Keratinocyte (primary cell): ENCODE results near the gene ITPR1. TPM values are rescaled to one million over a fixed set of nuclear protein-coding genes. Genes with fewer than 3 reads are reported as not detected.

Source experiments
- DNase-seq: peaks from one replicate; pipeline ENCODE4 v3.0.0-alpha.2; 2011; ENCODE audit warnings: low read depth, missing footprints, low spot score
- FAIRE-seq: peaks from 2 replicates; lab custom pipeline; 2011; peaks lifted over from hg19 to GRCh38; lab: Jason Lieb, UNC
- H2AFZ ChIP-seq: 2 replicates; pipeline ENCODE4 v1.6.0; 2012; ENCODE audit warnings: low read length, control low read depth, inconsistent platforms; ENCODE audit not compliant: control insufficient read depth
- H3K27ac ChIP-seq: 2 replicates; pipeline ENCODE4 v1.5.1; 2011; ENCODE audit warnings: low read length; ENCODE audit not compliant: control insufficient read depth, insufficient read depth
- H3K27me3 ChIP-seq: 3 replicates; pipeline ENCODE4 v1.6.0; 2011; ENCODE audit warnings: low read length; ENCODE audit not compliant: control insufficient read depth, insufficient read depth; ENCODE audit errors: extremely low read depth
- H3K36me3 ChIP-seq, 2 experiments: 2 replicates in 1 of 2; 3 replicates in 1 of 2; pipeline ENCODE4 v1.5.1; 2011; ENCODE audit warnings: low read length in 2 of 2, mild to moderate bottlenecking in 1 of 2; ENCODE audit not compliant: control insufficient read depth in 2 of 2, insufficient read depth in 2 of 2; ENCODE audit errors: extremely low read depth in 1 of 2
- H3K4me1 ChIP-seq: 3 replicates; pipeline ENCODE4 v1.5.1; 2011; ENCODE audit warnings: low read length; ENCODE audit not compliant: control insufficient read depth, insufficient read depth; ENCODE audit errors: extremely low read depth
- H3K4me2 ChIP-seq: 3 replicates; pipeline ENCODE4 v1.6.0; 2011; ENCODE audit warnings: low read depth, low read length; ENCODE audit not compliant: control insufficient read depth, insufficient read depth; ENCODE audit errors: extremely low read depth
- H3K4me3 ChIP-seq, 3 experiments: fragments of 200-600 bp in 1 of 3; sonication (generic) in 1 of 3; 2 replicates in 2 of 3; 3 replicates in 1 of 3; pipeline ENCODE4 v1.5.1; 2011 to 2016; ENCODE audit warnings: low read length in 3 of 3, mild to moderate bottlenecking in 3 of 3, control low read depth in 2 of 3, inconsistent platforms in 1 of 3, low read depth in 1 of 3, mixed read lengths in 1 of 3, mixed run types in 1 of 3, moderate library complexity in 1 of 3; ENCODE audit not compliant: control insufficient read depth in 2 of 3, insufficient read depth in 2 of 3; ENCODE audit errors: extremely low read depth in 1 of 3
- H3K79me2 ChIP-seq: 2 replicates; pipeline ENCODE4 v1.6.0; 2012; ENCODE audit warnings: low read length; ENCODE audit not compliant: control insufficient read depth, insufficient read depth
- H3K9ac ChIP-seq: 3 replicates; pipeline ENCODE4 v1.6.0; 2011; ENCODE audit warnings: low read length; ENCODE audit not compliant: control insufficient read depth, insufficient read depth; ENCODE audit errors: extremely low read depth
- H3K9me1 ChIP-seq: 3 replicates; pipeline ENCODE4 v1.6.0; 2011; ENCODE audit warnings: low read length; ENCODE audit not compliant: control insufficient read depth, insufficient read depth; ENCODE audit errors: extremely low read depth
- H3K9me3 ChIP-seq: 2 replicates; pipeline ENCODE4 v1.5.1; 2012; ENCODE audit warnings: low read depth, low read length; ENCODE audit not compliant: control insufficient read depth
- H4K20me1 ChIP-seq: 3 replicates; pipeline ENCODE4 v1.6.0; 2011; ENCODE audit warnings: low read length; ENCODE audit not compliant: control insufficient read depth, insufficient read depth; ENCODE audit errors: extremely low read depth
- EZH2 ChIP-seq: IDR thresholded peaks from one replicate; pipeline ENCODE4 v1.6.1; 2012; ENCODE audit warnings: inconsistent platforms, mild to moderate bottlenecking, low read length, moderate library complexity
- dilution Hi-C: fragments of 300-500 bp; cut with MboI; formaldehyde crosslinking; loops from one replicate; pipeline ENCODE4 v1.7.0; 2020; ENCODE audit warnings: low sequenced_read_pairs; ENCODE audit not compliant: extremely low pct_ligation_motif_present
- polyA plus RNA-seq, 5 experiments: library from polyadenylated mRNA; depleted of rRNA in 3 of 5; stranded (reverse) in 3 of 5; stranded (forward) in 1 of 5; unstranded in 1 of 5; fragments of >200 nt; gene quantifications; 1 replicate in 1 of 5; 2 replicates in 3 of 5; 3 replicates in 1 of 5; pipeline versions ENCODE4 v1.2.1 to v1.2.3, GENCODE V29; 2011 to 2012; ENCODE audit warnings: missing spikeins in 2 of 5, low read depth in 1 of 5, low replicate concordance in 1 of 5
- TF ChIP-seq, protein P1 (sequence below), 3 experiments: IDR thresholded peaks in 1 of 3; conservative IDR thresholded peaks in 1 of 3; optimal IDR thresholded peaks in 1 of 3; 2 replicates in 2 of 3; 3 replicates in 1 of 3; pipeline versions ENCODE3 to v1.5.1; 2011; ENCODE audit warnings: low read length in 3 of 3, mild to moderate bottlenecking in 3 of 3, moderate library complexity in 2 of 3, control low read depth in 1 of 3, inconsistent platforms in 1 of 3; ENCODE audit not compliant: insufficient read depth in 2 of 3; ENCODE audit errors: extremely low read depth in 1 of 3

Gene ITPR1
- polyA plus RNA-seq, 1 donor (not counting 4 experiments of a cell fraction or from before 2014, with no cell fraction given): 3.5 TPM

DNA sequence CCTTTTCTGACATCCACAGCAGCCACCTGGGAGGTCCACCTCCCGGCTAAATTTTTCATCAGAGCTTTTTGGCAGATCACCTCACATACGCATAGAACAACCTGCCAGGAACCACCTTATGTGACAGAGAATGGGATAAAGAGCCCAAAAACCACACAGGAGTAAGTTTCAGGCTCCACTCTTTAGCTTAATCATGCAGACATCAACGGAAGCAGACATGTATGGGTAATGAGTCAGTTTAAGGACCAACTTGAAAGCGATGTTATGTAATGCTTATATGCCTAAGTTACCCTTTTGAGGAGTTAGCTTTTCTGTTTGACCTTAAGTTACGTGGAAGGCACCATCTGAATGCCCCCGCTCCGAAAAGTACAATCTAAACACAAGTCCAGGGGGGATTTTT lies 302.8 kb downstream of the ITPR1 start:
- no peaks in the 10 kb centered on the region for H4K20me1 ChIP-seq
- H3K4me1 ChIP-seq: no peaks in the 10 kb centered on the region
- H3K36me3 ChIP-seq: no peaks in the 10 kb centered on the region
- DNase-seq (no peak), FAIRE-seq (no peak)
- H3K4me2 ChIP-seq: no peak overlapping the region
- no peak overlapping the region for H3K27ac ChIP-seq
- H3K9me3 ChIP-seq: no peaks in the 10 kb centered on the region
- TF ChIP-seq, protein P1, sequence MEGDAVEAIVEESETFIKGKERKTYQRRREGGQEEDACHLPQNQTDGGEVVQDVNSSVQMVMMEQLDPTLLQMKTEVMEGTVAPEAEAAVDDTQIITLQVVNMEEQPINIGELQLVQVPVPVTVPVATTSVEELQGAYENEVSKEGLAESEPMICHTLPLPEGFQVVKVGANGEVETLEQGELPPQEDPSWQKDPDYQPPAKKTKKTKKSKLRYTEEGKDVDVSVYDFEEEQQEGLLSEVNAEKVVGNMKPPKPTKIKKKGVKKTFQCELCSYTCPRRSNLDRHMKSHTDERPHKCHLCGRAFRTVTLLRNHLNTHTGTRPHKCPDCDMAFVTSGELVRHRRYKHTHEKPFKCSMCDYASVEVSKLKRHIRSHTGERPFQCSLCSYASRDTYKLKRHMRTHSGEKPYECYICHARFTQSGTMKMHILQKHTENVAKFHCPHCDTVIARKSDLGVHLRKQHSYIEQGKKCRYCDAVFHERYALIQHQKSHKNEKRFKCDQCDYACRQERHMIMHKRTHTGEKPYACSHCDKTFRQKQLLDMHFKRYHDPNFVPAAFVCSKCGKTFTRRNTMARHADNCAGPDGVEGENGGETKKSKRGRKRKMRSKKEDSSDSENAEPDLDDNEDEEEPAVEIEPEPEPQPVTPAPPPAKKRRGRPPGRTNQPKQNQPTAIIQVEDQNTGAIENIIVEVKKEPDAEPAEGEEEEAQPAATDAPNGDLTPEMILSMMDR (optimal IDR thresholded peaks at IDR 0.05 in 1 of 3, IDR thresholded peaks at IDR 0.05 in 1 of 3, conservative IDR thresholded peaks at IDR 0.05 in 1 of 3; ENCODE audit: extremely low read depth in 1 of 3, insufficient read depth in 2 of 3, low read length in 3 of 3): no peak
- no peak for TF ChIP-seq EZH2
- no peak overlapping the region for H3K9ac ChIP-seq
- H3K27me3 ChIP-seq: no peaks in the 10 kb centered on the region
- H2AFZ ChIP-seq: no peak overlapping the region
- dilution Hi-C loops: no loop called here
- no peaks in the 10 kb centered on the region for H3K79me2 ChIP-seq
- H3K4me3 ChIP-seq: no peak overlapping the region
- no peaks in the 10 kb centered on the region for H3K9me1 ChIP-seq

- no peaks in the 10 kb centered on the region for H3K9me3 ChIP-seq
- no peaks in the 10 kb centered on the region for H4K20me1 ChIP-seq
- H3K27ac ChIP-seq: no peak overlapping the region
- no peak for FAIRE-seq
- no peak overlapping the region for H3K4me2 ChIP-seq
- no peak overlapping the region for H2AFZ ChIP-seq
- H3K4me3 ChIP-seq: no peak overlapping the region
- no peaks in the 10 kb centered on the region for H3K4me1 ChIP-seq
- H3K9me1 ChIP-seq: no peaks in the 10 kb centered on the region
- no peaks in the 10 kb centered on the region for H3K36me3 ChIP-seq
- TF ChIP-seq, protein P1 (optimal IDR thresholded peaks at IDR 0.05 in 1 of 3, IDR thresholded peaks at IDR 0.05 in 1 of 3, conservative IDR thresholded peaks at IDR 0.05 in 1 of 3; ENCODE audit: extremely low read depth in 1 of 3, insufficient read depth in 2 of 3, low read length in 3 of 3): no peak
- TF ChIP-seq EZH2: no peak
- H3K27me3 ChIP-seq: no peaks in the 10 kb centered on the region
- dilution Hi-C loops: no loop called here
- no peaks in the 10 kb centered on the region for H3K79me2 ChIP-seq
- no peak overlapping the region for H3K9ac ChIP-seq
- DNase-seq: no peak
Observed at GRCh38 chr3:4797201-4797705, 304.1 kb downstream of the ITPR1 start.
